GM12878 (cell line): ENCODE data around the gene NFATC2.

ENCODE experiments used
- CEBPZ ChIP-seq: fragments of 150-350 bp; IDR thresholded peaks from 2 replicates; pipeline ENCODE4 v1.6.1; 2016; ENCODE audit warnings: low read depth, low read length
- CTCF ChIP-seq, 3 experiments: IDR thresholded peaks in 2 of 3; conservative IDR thresholded peaks in 1 of 3; 2 replicates each; pipeline ENCODE4 v1.5.1; 2011; ENCODE audit warnings: low read depth in 3 of 3, low read length in 3 of 3, mild to moderate bottlenecking in 3 of 3, control low read depth in 2 of 3, moderate library complexity in 2 of 3, inconsistent platforms in 1 of 3, mixed read lengths in 1 of 3; ENCODE audit not compliant: control insufficient read depth in 2 of 3, insufficient read depth in 1 of 3; ENCODE audit errors: extremely low read depth in 1 of 3
- IRF3 ChIP-seq: fragments of 450-650 bp; IDR thresholded peaks from 2 replicates; pipeline ENCODE4 v1.6.1; 2014; ENCODE audit warnings: mild to moderate bottlenecking
- MAX ChIP-seq: IDR thresholded peaks from 2 replicates; pipeline ENCODE4 v1.6.1; 2012; ENCODE audit warnings: low read depth, low read length, improper control_type of control experiment
- MYC ChIP-seq: IDR thresholded peaks from 2 replicates; pipeline ENCODE4 v1.6.1; 2011; ENCODE audit warnings: mild to moderate bottlenecking, low read length, moderate library complexity, inconsistent platforms; ENCODE audit not compliant: insufficient read depth, insufficient replicate concordance, insufficient read length, severe bottlenecking
- POLR2A ChIP-seq: IDR thresholded peaks from 2 replicates; pipeline ENCODE4 v1.6.1; 2011; ENCODE audit warnings: low read depth, mild to moderate bottlenecking, low read length
- PRDM15 ChIP-seq: fragments of 450-650 bp; formaldehyde crosslinking; IDR thresholded peaks from 2 replicates; pipeline ENCODE4 v1.4.0; 2020; ENCODE audit warnings: mild to moderate bottlenecking, moderate library complexity
- RAD51 ChIP-seq: fragments of 450-650 bp; IDR thresholded peaks from 2 replicates; pipeline ENCODE4 v1.6.1; 2016; ENCODE audit warnings: moderate library complexity, mild to moderate bottlenecking, inconsistent platforms

GRCh38 chr20:51495921-51496545, 46.5 kb downstream of the NFATC2 start:
- TF ChIP-seq POLR2A, result no peak
- TF ChIP-seq CTCF (IDR thresholded peaks at IDR 0.05 in 2 of 3, conservative IDR thresholded peaks at IDR 0.05 in 1 of 3; ENCODE audit: control insufficient read depth in 2 of 3, extremely low read depth in 1 of 3, insufficient read depth in 1 of 3, low read depth in 3 of 3, low read length in 3 of 3), result no peak
- TF ChIP-seq IRF3, result no peak
- no peak for TF ChIP-seq PRDM15 (CRISPR knock-in tag)
- no peak for TF ChIP-seq MYC
- TF ChIP-seq RAD51, result no peak
- no peak for TF ChIP-seq CEBPZ
- TF ChIP-seq MAX, result no peak
